Vagina (tissue), 2 donors: ENCODE results near the gene CFAP161. TPM values are rescaled to one million over a fixed set of nuclear protein-coding genes. Genes with fewer than 3 reads are reported as not detected.
A peak's percentile ranks its signal among the peaks of the same experiment; 100 is the strongest.

Source experiments
- DNase-seq, 2 donors: peaks; one replicate each; pipeline ENCODE4 v3.0.0-alpha.2; 2017; ENCODE audit errors: extremely low spot score in 2 of 2
- H3K27ac ChIP-seq: fragments of 200-600 bp; sonication (generic); one replicate; pipeline ENCODE4 v1.5.1; 2019
- H3K27me3 ChIP-seq: fragments of 200-600 bp; sonication (generic); one replicate; pipeline ENCODE4 v1.5.1; 2019
- H3K36me3 ChIP-seq, 2 donors: fragments of 200-600 bp; sonication (generic); one replicate each; pipeline ENCODE4 v1.5.1; 2017 to 2019
- H3K4me1 ChIP-seq: fragments of 200-600 bp; sonication (generic); one replicate; pipeline ENCODE4 v1.5.1; 2019
- H3K4me3 ChIP-seq, 2 donors: fragments of 200-600 bp; sonication (generic); 1 replicate in 1 of 2; 2 replicates in 1 of 2; pipeline ENCODE4 v1.5.1; 2016 to 2019
- H3K9me3 ChIP-seq: fragments of 200-600 bp; sonication (generic); one replicate; pipeline ENCODE4 v1.5.1; 2019
- POLR2A ChIP-seq, 2 donors: fragments of 450-650 bp; IDR thresholded peaks; one replicate each; pipeline ENCODE4 v1.6.1; 2017; ENCODE audit warnings: antibody characterized with exemption in 2 of 2, mild to moderate bottlenecking in 2 of 2, moderate library complexity in 2 of 2
- POLR2AphosphoS5 ChIP-seq, 2 donors: sonication (generic); formaldehyde crosslinking; IDR thresholded peaks; one replicate each; pipeline ENCODE4 v1.9.0; 2017; ENCODE audit warnings: antibody characterized with exemption in 2 of 2, mild to moderate bottlenecking in 2 of 2, low read depth in 1 of 2; ENCODE audit not compliant: insufficient read depth in 1 of 2
- intact Hi-C: fragments of 100-400 bp; cut with DNase I; formaldehyde crosslinking; loops from one replicate; pipeline ENCODE4 v1.15.1; 2023
- total RNA-seq: library from RNA; depleted of rRNA; stranded (reverse); fragments of >200 nt; gene quantifications from one replicate; pipeline ENCODE4 v1.2.3, GENCODE V29; 2016
- TF ChIP-seq, protein P1 (sequence below), 3 experiments: fragments of 450-650 bp in 2 of 3; fragments of 200-600 bp in 1 of 3; sonication (generic) in 1 of 3; IDR thresholded peaks; one replicate each; pipeline ENCODE4 v1.5.1; 2017 to 2019; ENCODE audit warnings: antibody characterized with exemption in 3 of 3, mild to moderate bottlenecking in 2 of 3, moderate library complexity in 2 of 3

The CFAP161 gene
- total RNA-seq, 1 donor from 2014 or later = 8.6 TPM

DNA sequence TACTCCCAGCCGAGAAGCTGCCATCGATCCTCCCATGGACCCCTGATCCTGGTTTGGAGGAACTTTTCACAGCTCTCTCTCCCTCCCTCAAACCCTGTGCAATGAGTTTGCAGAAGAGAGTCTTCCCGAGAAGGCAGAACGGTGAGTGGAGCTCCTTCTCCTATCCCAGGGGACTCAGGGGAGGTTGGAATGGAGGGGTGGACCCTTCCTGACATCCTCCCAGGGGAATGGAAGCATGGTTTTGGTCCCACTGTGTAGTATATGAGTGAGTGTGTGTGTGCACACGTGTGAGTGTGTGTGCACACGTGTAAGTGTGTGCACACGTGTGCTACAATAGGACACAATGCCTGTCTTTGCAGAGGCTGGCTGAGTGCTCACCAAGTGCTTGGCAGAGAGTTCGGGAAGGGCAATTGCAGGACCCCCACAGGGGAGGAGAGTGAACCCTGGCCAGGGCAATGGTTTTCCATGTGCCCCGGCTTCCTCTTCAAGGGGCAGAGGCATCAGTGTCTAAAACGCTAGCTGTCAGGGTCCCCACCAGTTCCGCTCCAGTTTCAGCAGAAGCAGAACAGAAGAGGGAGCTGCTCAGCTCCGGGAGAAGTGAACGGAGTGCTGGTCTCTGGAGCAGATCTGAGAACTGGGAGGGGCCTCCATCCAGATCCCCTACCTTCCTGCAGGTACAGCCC, 48.8 kb downstream of the CFAP161 start:
- Histone ChIP-seq H3K9me3 (no peaks in the 10 kb centered on the region), H3K4me1 (peaks cover 19% of the 10 kb centered on the region), H3K4me3 (peak overlapping the region; percentile 42 to 50), H3K36me3 (no peaks in the 10 kb centered on the region), H3K27me3 (no peaks in the 10 kb centered on the region), H3K27ac (peak overlapping the region; percentile 78)
- intact Hi-C loops = no loop called here
- TF ChIP-seq, protein P1, sequence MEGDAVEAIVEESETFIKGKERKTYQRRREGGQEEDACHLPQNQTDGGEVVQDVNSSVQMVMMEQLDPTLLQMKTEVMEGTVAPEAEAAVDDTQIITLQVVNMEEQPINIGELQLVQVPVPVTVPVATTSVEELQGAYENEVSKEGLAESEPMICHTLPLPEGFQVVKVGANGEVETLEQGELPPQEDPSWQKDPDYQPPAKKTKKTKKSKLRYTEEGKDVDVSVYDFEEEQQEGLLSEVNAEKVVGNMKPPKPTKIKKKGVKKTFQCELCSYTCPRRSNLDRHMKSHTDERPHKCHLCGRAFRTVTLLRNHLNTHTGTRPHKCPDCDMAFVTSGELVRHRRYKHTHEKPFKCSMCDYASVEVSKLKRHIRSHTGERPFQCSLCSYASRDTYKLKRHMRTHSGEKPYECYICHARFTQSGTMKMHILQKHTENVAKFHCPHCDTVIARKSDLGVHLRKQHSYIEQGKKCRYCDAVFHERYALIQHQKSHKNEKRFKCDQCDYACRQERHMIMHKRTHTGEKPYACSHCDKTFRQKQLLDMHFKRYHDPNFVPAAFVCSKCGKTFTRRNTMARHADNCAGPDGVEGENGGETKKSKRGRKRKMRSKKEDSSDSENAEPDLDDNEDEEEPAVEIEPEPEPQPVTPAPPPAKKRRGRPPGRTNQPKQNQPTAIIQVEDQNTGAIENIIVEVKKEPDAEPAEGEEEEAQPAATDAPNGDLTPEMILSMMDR (IDR thresholded peaks at IDR 0.05) = no peak
- TF ChIP-seq POLR2AphosphoS5 (IDR thresholded peaks at IDR 0.05; ENCODE audit: insufficient read depth in 1 of 2, low read depth in 1 of 2) = peak in 1 of 2 donors; percentile 49
- no peak for DNase-seq

- Histone ChIP-seq H3K4me3 (peak overlapping the region; percentile 42 to 50), H3K4me1 (peaks cover 24% of the 10 kb centered on the region), H3K9me3 (no peaks in the 10 kb centered on the region), H3K27me3 (no peaks in the 10 kb centered on the region), H3K27ac (peak overlapping the region; percentile 78), H3K36me3 (no peaks in the 10 kb centered on the region)
- intact Hi-C loops = no loop called here
- DNase-seq = no peak
- TF ChIP-seq POLR2A (IDR thresholded peaks at IDR 0.05) = no peak
- TF ChIP-seq POLR2AphosphoS5 (IDR thresholded peaks at IDR 0.05; ENCODE audit: insufficient read depth in 1 of 2, low read depth in 1 of 2) = no peak
- TF ChIP-seq, protein P1 (IDR thresholded peaks at IDR 0.05) = no peak
Measured at GRCh38 chr15:81183439-81183775, 49.3 kb downstream of the CFAP161 start.

- Histone ChIP-seq H3K4me3 (peak overlapping the region; percentile 42 to 50), H3K36me3 (no peaks in the 10 kb centered on the region), H3K4me1 (peaks cover 29% of the 10 kb centered on the region), H3K27me3 (no peaks in the 10 kb centered on the region), H3K27ac (peak overlapping the region; percentile 78), H3K9me3 (no peaks in the 10 kb centered on the region)
- peak in 1 of 2 donors; percentile 90 for DNase-seq
- intact Hi-C loops = no loop called here
- no peak for TF ChIP-seq POLR2A (IDR thresholded peaks at IDR 0.05)
- TF ChIP-seq, protein P1 (IDR thresholded peaks at IDR 0.05) = no peak
Measured at GRCh38 chr15:81184188-81184587, 50.1 kb downstream of the CFAP161 start.

DNA sequence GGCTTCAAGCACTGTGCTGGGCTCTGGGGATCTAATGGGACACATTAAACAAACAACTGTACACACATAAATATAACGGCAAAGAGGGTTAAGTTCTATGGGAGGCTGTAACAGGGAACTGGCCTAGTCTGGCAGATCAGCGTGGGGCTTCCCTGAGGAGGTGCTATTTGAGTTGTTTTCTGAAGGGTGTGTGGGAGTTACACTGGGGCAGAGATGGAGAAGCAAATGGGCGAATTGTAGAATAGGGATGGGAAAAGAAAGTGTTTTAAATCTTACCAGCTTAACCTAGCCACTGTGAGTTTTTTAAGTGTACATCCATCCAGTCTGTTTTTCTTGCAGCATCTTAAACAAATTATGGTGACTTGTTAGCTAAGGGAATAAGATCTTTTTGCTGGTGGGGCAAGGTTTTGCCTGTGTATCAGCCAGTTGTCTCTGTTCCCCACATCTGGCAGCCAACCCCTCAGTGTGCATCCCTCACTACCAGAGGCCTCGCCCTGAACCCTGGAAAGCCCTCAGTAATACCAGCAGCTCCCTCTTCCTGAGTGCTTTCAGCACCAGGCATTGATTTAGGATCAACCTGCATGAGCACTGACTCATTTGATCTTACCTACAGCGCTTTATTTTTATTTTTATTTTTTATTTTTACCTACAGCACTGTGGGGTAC, 51.7 kb downstream of the CFAP161 start:
- Histone ChIP-seq H3K27me3 (no peaks in the 10 kb centered on the region), H3K36me3 (no peaks in the 10 kb centered on the region), H3K9me3 (no peaks in the 10 kb centered on the region), H3K4me1 (peaks cover 39% of the 10 kb centered on the region), H3K27ac (peak overlapping the region; percentile 78), H3K4me3 (peak overlapping the region in 1 of 2 donors; percentile 14)
- TF ChIP-seq POLR2AphosphoS5 (IDR thresholded peaks at IDR 0.05; ENCODE audit: insufficient read depth in 1 of 2, low read depth in 1 of 2) (no peak), POLR2A (IDR thresholded peaks at IDR 0.05) (no peak)
- TF ChIP-seq, protein P1 (IDR thresholded peaks at IDR 0.05) = no peak
- DNase-seq = peak in 1 of 2 donors; percentile 79
- intact Hi-C loops = no loop called here

- Histone ChIP-seq H3K4me3 (no peak overlapping the region), H3K27ac (peak overlapping the region; percentile 80), H3K27me3 (no peaks in the 10 kb centered on the region), H3K4me1 (peaks cover 29% of the 10 kb centered on the region), H3K36me3 (no peaks in the 10 kb centered on the region), H3K9me3 (no peaks in the 10 kb centered on the region)
- TF ChIP-seq POLR2AphosphoS5 (IDR thresholded peaks at IDR 0.05; ENCODE audit: insufficient read depth in 1 of 2, low read depth in 1 of 2) (no peak), POLR2A (IDR thresholded peaks at IDR 0.05) (no peak)
- TF ChIP-seq, protein P1 (IDR thresholded peaks at IDR 0.05) = no peak
- peak in 1 of 2 donors; percentile 75 for DNase-seq
- intact Hi-C loops = no loop called here
Measured at GRCh38 chr15:81188354-81188753, 54.3 kb downstream of the CFAP161 start.
